ENCODE results near the gene MITF.
A peak's percentile ranks its signal among the peaks of the same experiment; 100 is the strongest.

MITF gene

GRCh38 chr3:69761896-69762767 is 22.9 kb downstream of the MITF start:
- peak; percentile 97 for FAIRE-seq

DNA sequence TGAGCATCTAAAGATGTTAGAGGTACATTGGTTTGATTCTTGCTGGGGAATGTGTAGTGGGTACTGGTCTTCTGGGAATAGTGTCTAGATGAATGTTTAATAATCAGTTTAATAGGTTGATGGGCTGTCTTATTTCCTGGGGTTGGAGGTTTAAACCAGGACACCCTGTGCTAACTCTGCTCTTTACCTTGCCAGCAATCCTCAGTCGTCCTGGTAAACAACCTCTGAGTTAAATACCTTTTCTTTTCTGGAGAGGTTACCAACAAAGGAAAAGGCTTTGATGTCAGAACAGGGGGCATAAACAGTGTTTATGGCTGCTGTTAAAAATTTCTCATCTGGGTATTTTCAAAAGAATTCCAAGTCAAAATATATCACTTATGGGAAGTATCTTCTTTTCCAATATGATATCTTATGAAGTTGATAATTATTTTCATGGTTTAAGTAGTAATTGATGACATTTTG is 23.5 kb downstream of the MITF start:
- peak; percentile 60 for FAIRE-seq

GRCh38 chr3:69763458-69763857 is 24.2 kb downstream of the MITF start:
- no peak for FAIRE-seq

DNA sequence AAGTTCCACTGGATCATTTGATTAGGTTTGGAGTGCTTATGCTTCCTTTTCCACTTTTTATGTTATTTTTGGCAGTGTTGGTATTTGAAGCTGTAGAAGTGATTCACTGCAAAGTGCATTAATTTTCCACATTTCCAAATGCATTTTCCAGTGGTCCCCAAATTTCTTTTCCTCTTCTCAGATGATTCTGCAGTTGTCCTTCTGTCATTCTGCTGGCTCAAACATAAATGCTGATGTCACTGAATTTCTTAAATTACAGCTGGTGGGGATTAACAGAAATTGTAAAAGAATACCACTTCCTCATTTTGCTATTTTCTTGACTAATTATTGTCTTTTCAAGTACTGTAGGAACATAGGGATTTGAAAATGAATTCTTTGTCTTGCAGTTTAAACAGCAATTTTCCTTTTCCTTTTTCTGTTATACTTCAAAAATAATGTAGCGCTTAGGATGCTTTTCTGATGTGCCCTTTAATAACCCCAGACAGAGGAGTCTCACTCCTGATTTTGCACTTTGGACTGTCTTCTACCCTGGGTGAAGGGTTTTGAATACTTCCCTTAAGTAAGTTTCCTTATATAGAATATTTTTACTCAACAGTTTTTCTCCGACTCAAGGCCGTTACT is 25.0 kb downstream of the MITF start:
- FAIRE-seq: peak; percentile 69

DNA sequence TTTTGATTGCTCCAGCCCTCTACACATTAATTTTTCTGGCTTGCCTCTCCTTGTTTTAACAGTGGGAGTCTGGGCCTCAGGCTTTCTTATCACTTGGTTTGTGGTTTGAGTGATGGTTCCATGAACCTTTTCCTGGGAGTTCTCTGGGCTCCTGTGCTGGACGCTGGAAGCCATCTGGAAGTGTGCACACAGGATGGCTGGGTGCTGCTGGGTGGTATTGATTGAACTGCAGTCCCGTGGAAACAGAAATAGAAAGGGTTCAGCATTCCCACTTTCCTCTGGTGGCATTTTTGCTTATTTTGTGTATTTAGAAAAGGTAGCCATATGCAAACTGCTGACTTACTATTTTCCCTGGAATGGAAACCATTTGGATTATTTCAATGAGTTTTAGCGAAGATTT is 25.6 kb downstream of the MITF start:
- no peak for FAIRE-seq

DNA sequence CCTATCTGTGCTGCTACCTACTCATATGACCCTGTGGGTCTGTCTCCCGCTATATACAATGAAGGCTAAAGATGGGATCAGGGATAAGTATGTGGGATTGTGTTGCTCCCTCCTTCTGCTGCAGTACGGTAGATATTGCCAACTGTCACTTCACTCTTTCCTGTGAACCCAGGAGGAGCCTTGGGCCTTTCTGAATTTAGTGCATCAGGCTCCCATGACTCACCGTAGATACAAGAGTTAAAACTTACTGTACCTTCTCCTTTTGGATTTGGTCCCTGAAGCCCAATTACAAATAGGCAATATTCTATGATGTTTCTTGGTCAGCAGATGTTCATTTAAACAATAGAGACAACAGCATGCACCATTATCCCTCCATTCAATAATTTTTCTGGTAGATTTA is 27.4 kb downstream of the MITF start:
- FAIRE-seq: no peak

DNA sequence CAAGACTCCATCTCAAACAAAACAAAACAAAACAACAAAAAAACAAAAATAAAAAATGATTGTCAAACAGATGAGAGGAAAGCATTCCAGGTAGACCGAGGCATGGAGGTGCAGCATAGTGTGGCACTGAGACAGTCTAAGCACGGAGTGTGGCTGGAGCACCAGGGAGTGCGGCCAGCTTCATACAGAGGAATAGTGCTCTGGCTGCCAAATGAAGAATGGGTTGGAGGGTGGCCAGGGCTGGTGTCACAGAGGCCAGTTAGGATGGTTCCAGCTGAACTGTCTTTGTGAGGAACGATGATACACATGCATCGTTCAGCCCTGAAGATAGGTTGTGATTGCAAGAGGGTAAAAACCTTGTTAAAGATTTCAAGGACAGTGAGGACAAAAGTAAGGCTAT is 28.3 kb downstream of the MITF start:
- no peak for FAIRE-seq

GRCh38 chr3:69768438-69768837 is 29.2 kb downstream of the MITF start:
- FAIRE-seq: no peak

DNA sequence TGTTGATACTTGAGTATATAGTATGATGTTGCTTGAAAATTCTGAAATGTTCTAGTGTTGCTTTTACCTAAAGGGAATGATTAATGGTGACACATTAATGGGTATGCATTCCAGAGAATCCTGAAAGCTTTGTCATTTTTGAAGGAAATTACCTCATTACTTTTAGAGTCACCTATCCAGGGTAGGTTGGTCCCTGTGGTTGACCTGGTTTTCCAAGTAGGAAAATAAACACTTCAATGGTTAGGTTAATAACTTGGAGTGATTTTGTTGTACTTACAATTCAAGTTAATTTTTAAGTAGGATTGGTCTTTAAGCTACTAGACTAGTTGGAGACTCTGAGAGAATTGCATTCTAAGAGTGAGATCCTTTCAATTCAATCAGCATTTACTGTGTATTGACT is 31.0 kb downstream of the MITF start:
- FAIRE-seq: peak; percentile 59

DNA sequence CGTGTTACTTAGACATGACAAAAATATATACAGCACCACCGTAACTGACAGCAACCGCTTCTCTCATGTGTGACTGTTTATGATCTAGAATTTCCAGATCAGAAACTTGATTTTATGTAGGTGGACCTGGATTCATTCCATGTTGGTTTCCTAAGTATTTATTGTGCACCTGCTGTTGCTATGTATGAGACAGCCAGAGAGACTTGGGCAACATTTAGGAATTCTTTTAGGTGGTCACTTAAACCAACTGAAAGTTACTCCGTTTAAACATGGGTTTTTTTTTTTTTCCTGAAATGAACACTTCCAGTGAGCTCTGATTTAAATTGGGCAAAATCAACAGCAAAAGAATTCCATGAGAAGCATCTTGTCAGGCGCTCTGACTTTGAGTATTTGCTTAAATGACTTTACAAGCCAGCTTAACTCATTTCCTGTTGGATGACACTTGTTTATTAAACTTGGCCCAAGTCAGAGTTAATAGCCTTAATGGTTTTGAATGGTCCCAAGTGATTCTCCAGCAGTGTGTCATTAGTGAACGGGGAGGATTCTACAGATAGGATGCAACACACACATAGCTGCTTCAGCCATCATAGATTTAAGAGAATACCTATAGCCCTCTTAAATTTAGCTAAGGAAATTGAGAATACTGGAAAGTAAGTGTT is 31.8 kb downstream of the MITF start:
- FAIRE-seq: no peak

DNA sequence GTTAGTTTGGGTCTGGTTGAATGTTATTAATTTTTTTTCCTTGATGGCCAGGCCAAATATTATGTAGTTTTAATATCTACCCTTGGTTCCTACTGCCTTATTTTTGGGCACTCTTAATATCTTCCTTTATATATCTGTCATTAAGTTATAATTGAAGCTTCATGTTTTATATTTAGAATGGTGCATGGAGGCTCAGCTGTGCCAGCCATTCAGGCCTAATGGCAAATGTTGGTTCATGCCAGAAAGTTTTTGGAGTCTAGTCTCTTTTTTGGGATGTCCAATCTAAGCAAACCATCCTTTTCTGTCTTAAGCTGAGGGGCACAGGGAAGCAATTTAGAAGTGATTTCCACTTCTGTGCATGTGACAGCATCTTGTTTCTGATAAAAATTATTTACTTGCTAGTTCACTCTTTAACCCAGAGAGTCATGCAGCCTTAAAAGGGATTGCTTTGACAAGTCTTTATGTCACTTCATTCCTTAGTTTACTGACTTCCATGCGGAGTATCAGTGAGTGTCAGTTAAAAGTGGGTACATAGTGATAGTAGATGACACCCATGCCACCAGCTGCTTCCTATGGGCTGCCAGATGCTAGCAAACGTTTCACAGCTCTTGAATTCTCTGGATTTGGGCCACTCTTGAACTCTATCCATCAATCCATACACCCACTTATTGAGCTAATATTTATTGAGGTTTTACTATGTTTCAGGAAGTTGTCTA is 33.0 kb downstream of the MITF start:
- FAIRE-seq: no peak

DNA sequence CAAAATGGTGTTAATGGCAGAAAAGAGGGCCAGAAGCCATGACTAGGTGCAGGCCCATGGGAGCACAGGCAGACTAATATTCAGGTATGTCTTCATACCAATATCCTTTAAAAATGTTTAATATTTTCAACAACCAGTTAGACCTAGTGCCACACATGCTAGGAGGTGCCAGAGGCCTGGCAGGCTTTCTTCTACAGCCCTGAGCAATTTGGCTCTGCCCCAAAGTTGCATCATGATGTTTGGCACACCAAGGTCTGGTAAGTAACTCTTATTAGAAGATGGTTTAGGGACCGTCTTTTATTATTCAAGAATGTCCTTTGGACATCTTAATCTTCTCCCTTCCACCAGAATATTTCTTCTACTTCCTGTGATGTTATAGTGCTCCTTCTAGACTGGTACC is 34.8 kb downstream of the MITF start:
- FAIRE-seq: no peak

DNA sequence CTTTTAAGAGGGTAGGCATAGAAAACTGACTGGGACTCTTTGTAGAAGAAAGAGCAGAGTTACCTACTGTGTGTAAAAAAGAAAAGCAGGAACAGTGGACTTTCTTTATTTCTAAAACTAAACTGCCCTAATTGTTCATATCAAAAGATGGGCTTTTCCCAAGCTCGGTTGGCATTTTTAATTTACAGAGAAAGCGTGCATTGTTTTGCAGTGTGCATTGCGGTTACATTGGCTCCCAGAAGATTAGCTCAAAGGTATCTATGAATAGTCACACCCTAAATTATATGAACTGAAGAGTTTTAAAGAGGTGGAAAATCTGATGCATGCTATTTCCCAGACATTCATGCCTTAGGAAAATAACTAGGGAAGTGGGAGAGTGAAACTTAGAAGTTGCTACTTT is 36.5 kb downstream of the MITF start:
- FAIRE-seq: no peak

GRCh38 chr3:69776289-69776688 is 37.0 kb downstream of the MITF start:
- FAIRE-seq: no peak

GRCh38 chr3:69776920-69777581 is 37.8 kb downstream of the MITF start:
- peak; percentile 79 for FAIRE-seq

GRCh38 chr3:69777582-69777967 is 38.3 kb downstream of the MITF start:
- FAIRE-seq: no peak

DNA sequence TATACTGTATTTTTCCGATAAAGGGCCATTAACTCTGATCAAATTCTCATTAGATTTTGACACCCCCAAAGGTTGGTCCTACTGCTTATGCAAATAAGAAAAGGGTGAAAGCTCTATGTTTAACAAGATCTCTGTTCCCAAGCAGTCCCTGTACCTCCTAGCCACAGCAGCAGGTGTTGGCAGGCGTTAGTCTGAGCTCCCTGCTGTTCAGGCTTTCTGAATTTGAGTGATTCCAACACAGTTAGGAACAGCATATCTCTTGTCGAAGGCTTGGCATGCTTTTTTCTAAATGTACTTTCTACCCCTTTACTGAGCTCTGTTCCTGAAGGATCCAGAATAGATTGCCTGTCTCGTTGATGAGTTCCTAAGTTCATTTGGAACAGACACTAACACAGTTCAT is 42.3 kb downstream of the MITF start:
- FAIRE-seq: no peak

DNA sequence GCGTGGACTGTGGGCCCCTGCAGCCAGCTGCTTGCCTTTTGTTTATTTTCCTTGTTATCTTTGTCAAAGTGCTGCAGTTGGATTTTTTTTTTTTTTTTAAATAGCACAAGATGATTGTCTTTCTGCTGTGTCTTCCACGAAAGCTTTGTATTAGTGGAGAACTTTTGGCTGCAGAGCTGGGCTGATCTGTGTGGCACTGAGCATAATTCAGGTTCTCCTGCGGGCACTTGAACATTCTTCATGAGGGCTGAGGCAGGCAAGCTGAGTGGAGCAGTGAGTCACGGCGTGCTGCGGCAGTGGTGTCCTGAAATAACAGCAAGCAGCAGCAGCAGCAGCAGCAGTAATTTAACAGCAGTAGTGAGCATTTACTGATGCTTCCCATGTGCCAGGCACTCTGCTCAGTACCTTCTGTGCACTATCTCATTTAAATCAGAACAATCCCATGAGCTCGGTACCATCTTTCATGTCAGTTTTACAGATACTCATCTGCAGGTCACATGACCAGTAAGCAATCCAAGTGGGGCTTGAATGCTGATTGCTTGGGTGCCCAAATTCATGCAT is 45.8 kb downstream of the MITF start:
- no peak for FAIRE-seq

DNA sequence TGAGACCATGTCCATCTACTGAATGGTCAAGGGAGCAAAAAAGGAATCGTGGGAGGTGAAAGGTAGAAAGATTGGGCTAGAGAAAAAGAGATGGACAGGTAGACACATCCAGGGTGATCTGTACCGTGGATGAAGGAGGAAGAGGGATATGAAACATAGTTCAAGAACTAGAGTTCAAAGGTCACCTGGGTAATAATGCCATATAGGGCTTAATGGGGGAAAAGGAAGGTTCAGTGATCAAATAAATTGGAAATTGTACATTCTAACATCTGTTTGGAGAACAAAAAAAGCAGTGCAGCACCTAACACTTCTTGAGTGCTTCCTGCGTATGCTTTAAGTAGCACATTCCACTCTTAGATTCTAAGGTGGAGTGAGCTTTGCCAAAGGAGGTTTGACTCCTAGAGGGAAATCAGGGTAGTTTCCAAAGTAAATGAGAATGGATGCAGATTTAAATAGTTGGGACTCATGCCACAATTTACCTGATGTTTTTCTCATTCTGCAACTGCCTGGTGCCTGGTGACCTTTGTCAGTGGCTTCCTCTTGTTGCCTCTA is 46.6 kb downstream of the MITF start:
- no peak for FAIRE-seq

DNA sequence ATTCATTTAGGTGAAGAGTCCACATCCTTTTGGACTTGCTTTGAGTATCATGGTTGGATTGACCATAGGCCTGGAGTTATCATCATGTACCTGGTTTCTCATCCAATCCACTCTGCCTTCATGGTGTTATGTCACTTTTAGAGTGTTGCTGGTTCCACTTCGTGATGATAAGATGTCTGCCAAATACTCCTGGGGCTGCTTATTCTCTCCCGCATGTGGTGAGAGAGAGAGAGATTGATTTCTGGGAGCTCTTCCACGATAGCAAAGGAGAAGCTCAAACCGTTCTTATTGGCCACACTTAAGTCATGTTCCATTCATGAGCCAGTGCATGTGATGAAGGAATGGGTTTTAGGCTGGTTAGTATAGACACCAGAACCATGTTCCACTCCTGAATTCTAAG is 47.6 kb downstream of the MITF start:
- FAIRE-seq: no peak

DNA sequence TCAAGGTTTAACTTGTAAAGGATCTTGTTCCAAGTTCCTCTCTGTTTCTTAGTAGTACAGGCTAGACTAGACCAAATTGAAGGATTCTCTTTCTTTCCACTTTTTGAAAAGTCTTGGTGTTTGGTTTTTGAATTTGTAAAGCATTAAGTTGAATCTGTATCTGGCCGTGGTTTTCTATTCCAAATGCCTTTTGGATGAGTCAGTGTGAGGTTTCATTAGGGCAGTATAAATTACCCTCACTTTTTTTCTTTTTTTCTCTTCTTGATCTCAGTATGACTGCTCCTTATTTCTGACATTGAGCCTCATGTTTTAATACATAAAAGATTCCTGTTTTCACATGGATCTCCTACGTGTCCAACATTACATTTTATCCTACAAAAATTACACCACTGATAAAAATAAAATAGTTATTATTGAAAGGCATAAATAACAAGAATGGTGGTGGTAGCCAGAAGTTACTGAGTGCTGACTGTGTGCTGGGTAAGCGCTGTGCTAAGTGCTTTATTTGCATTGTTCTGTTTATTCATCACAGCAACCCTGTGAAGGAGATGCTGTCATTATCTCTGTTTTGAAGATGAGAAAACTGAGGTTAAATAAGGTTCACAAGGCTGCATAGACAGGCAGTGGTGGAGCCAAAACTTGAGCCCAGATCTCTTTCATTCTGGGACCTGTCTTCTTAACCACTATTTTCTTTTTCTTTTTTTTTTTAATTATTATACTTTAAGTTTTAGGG is 48.3 kb downstream of the MITF start:
- FAIRE-seq: peak; percentile 89
